Measurements from ENCODE around the gene NPEPL1.

Gene NPEPL1

GRCh38 chr20:58702161-58702510, 9.5 kb downstream of the NPEPL1 start:
- no peak for DNase-seq

- DNase-seq, result no peak
Measured at GRCh38 chr20:58702859-58703648, 10.5 kb downstream of the NPEPL1 start.

GRCh38 chr20:58703765-58704371, 11.3 kb downstream of the NPEPL1 start:
- no peak for DNase-seq

- DNase-seq, result no peak
Measured at GRCh38 chr20:58705208-58705926, 12.8 kb downstream of the NPEPL1 start.

- DNase-seq, result no peak
Measured at GRCh38 chr20:58706150-58706892, 13.7 kb downstream of the NPEPL1 start.

GRCh38 chr20:58706975-58707681, 14.5 kb downstream of the NPEPL1 start:
- DNase-seq, result no peak

- no peak for DNase-seq
Measured at GRCh38 chr20:58707770-58708169, 15.2 kb downstream of the NPEPL1 start.

- DNase-seq, result no peak
Measured at GRCh38 chr20:58708246-58708931, 15.8 kb downstream of the NPEPL1 start.

- no peak for DNase-seq
Measured at GRCh38 chr20:58709013-58709702, 16.6 kb downstream of the NPEPL1 start.

GRCh38 chr20:58709703-58710039, 17.1 kb downstream of the NPEPL1 start:
- no peak for DNase-seq

- DNase-seq, result no peak
Measured at GRCh38 chr20:58710481-58711265, 18.1 kb downstream of the NPEPL1 start.

GRCh38 chr20:58711266-58712051, 18.9 kb downstream of the NPEPL1 start:
- DNase-seq, result no peak

GRCh38 chr20:58712151-58712791, 19.7 kb downstream of the NPEPL1 start:
- DNase-seq, result no peak

GRCh38 chr20:58712806-58713731, 20.5 kb downstream of the NPEPL1 start:
- no peak for DNase-seq

- DNase-seq, result no peak
Measured at GRCh38 chr20:58713801-58714339, 21.3 kb downstream of the NPEPL1 start.

- no peak for DNase-seq
Measured at GRCh38 chr20:58714340-58714922, 21.8 kb downstream of the NPEPL1 start.

GRCh38 chr20:58714923-58715351, 22.3 kb downstream of the NPEPL1 start:
- DNase-seq, result no peak

All from C1 segment of cervical spinal cord (tissue), 14 donors.